HepG2 (cell line): ENCODE measurements around the gene BRCA1. TPM values are rescaled to one million over a fixed set of nuclear protein-coding genes. Genes with fewer than 3 reads are reported as not detected.

Experiments
- AGO1 ChIP-seq: fragments of 200-400 bp; formaldehyde crosslinking; IDR thresholded peaks from 2 replicates; pipeline ENCODE4 v1.6.1; 2017; ENCODE audit warnings: mild to moderate bottlenecking, low read depth, low read length, moderate library complexity; ENCODE audit not compliant: poor library complexity, severe bottlenecking
- DPF2 ChIP-seq: sonication (generic); formaldehyde crosslinking; IDR thresholded peaks from 2 replicates; pipeline ENCODE4 v1.4.0; 2020; ENCODE audit warnings: mild to moderate bottlenecking, low read depth, missing genetic modification reagents, borderline replicate concordance
- ELF3 ChIP-seq: IDR thresholded peaks from 2 replicates; pipeline ENCODE4 v1.6.1; 2016; ENCODE audit warnings: missing genetic modification reagents, missing compliant biosample characterization
- MEF2D ChIP-seq: sonication (generic); formaldehyde crosslinking; IDR thresholded peaks from 2 replicates; pipeline ENCODE4 v1.5.1; 2020; ENCODE audit warnings: mild to moderate bottlenecking, missing genetic modification reagents
- NCOR1 ChIP-seq: fragments of 200-600 bp; sonication (generic); IDR thresholded peaks from 2 replicates; pipeline ENCODE4 v1.7.0; 2017; ENCODE audit warnings: antibody characterized with exemption, low read length, borderline replicate concordance
- NFE2 ChIP-seq: sonication (generic); formaldehyde crosslinking; IDR thresholded peaks from 2 replicates; pipeline ENCODE4 v1.4.0; 2020; ENCODE audit warnings: missing genetic modification reagents
- RBM39 ChIP-seq: fragments of 200-400 bp; formaldehyde crosslinking; IDR thresholded peaks from one replicate; pipeline ENCODE4 v1.6.1; 2018; ENCODE audit warnings: antibody characterized with exemption, mild to moderate bottlenecking, low read depth, low read length; ENCODE audit not compliant: poor library complexity, severe bottlenecking
- ZNF205 ChIP-seq: IDR thresholded peaks from 2 replicates; pipeline ENCODE4 v1.6.1; 2018; ENCODE audit warnings: missing biosample characterization, missing genetic modification reagents
- ZNF468 ChIP-seq: sonication (generic); formaldehyde crosslinking; IDR thresholded peaks from 2 replicates; pipeline ENCODE4 v1.8.0; 2022; ENCODE audit warnings: mild to moderate bottlenecking, moderate library complexity, missing genetic modification reagents
- ZNF557 ChIP-seq: sonication (generic); formaldehyde crosslinking; IDR thresholded peaks from 2 replicates; pipeline ENCODE4 v1.4.0; 2020; ENCODE audit warnings: missing genetic modification reagents
- ZNF737 ChIP-seq: sonication (generic); formaldehyde crosslinking; IDR thresholded peaks from 2 replicates; pipeline ENCODE4 v1.5.0; 2020; ENCODE audit warnings: missing genetic modification reagents, mild to moderate bottlenecking, borderline replicate concordance
- ZSCAN21 ChIP-seq: sonication (generic); formaldehyde crosslinking; IDR thresholded peaks from 2 replicates; pipeline ENCODE4 v1.8.0; 2022; ENCODE audit warnings: mild to moderate bottlenecking, missing genetic modification reagents, moderate library complexity, borderline replicate concordance
- polyA plus RNA-seq, 8 experiments: library from polyadenylated mRNA; depleted of rRNA in 3 of 8; stranded (reverse) in 7 of 8; unstranded in 1 of 8; fragments of >200 nt; fragmentation: Illumina TruSeq in 4 of 8; extraction: Trizol in 4 of 8; gene quantifications; 2 replicates each; pipeline versions ENCODE4 v1.2.1 to v1.2.3, GENCODE V29; 2011 to 2016; ENCODE audit warnings: low read depth in 4 of 8, missing spikeins in 1 of 8, mixed read lengths in 1 of 8; ENCODE audit not compliant: insufficient read depth in 1 of 8
- total RNA-seq, 5 experiments: library from RNA; depleted of rRNA; stranded (reverse); fragments of >200 nt; fragmentation: Illumina TruSeq; extraction: Trizol; gene quantifications; 2 replicates each; pipeline ENCODE4 v1.2.3, GENCODE V29; 2016; ENCODE audit warnings: low read depth in 1 of 5
- TF ChIP-seq, protein P1 (sequence below): sonication (generic); formaldehyde crosslinking; IDR thresholded peaks from 2 replicates; pipeline ENCODE4 v1.5.1; 2020; ENCODE audit warnings: mild to moderate bottlenecking, missing genetic modification reagents, borderline replicate concordance
- TF ChIP-seq, protein P2 (sequence below): sonication (generic); formaldehyde crosslinking; IDR thresholded peaks from 2 replicates; pipeline ENCODE4 v1.4.0; 2020; ENCODE audit warnings: missing genetic modification reagents
- TF ChIP-seq, protein P3 (sequence below): IDR thresholded peaks from 2 replicates; pipeline ENCODE4 v1.6.1; 2016; ENCODE audit warnings: missing genetic modification reagents, missing compliant biosample characterization
- TF ChIP-seq, protein P4 (sequence below): IDR thresholded peaks from 2 replicates; pipeline ENCODE4 v1.6.1; 2018; ENCODE audit warnings: missing genetic modification reagents, mild to moderate bottlenecking, missing compliant biosample characterization
- TF ChIP-seq, protein P5 (sequence below): sonication (generic); formaldehyde crosslinking; IDR thresholded peaks from 2 replicates; pipeline ENCODE4 v1.4.0; 2020; ENCODE audit warnings: missing genetic modification reagents

Gene BRCA1
- total and polyA plus RNA-seq, 2 of the 13 experiments (the other 11 are each of a cell fraction or from before 2014, with no cell fraction given), result 13.3 to 37.5 TPM

DNA sequence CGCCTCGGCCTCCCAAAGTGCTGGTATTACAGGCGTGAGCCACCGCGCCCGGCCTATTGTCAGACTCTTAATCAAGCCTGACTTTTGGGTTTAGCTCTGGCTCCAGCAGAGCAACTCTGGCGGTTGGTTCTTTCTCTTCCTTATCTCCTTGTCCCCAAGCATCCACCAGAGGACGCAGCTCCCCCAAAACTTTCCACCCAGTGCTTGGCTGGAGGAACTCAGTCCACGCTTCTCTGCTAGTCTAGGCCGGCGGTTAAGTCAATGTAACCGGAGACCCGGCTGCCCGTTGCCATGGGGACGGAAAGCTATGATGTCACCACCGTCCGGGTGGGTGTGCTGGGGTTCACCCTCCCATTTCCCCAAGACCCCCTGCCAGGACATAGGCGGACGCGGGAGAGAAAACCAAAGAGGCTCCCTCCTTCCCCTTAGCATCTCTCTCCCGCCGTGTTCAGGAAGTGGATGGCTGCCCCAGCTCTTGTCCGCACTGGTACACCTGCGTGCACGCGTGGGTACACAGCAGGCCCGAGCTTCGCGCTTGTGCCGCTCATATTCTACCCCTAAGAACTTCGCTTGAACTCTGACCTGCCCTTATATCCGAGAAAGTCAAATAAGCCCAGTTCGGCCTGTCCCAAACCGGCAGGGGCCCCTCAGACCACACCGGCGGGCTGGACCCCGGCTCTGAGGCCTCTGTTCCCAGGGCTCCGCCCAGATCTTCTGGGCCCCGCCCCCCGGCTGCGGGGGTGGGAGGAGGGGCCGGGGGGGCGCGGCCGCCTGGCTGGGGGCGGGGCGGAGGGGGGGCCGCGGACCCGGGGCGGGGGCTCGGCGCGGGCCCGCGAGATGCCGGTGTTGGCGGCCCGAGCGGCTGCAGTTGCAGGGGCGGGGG is 100.5 kb downstream of the BRCA1 start, which contains the start of gene RND2 (continued):
- TF ChIP-seq, protein P1, sequence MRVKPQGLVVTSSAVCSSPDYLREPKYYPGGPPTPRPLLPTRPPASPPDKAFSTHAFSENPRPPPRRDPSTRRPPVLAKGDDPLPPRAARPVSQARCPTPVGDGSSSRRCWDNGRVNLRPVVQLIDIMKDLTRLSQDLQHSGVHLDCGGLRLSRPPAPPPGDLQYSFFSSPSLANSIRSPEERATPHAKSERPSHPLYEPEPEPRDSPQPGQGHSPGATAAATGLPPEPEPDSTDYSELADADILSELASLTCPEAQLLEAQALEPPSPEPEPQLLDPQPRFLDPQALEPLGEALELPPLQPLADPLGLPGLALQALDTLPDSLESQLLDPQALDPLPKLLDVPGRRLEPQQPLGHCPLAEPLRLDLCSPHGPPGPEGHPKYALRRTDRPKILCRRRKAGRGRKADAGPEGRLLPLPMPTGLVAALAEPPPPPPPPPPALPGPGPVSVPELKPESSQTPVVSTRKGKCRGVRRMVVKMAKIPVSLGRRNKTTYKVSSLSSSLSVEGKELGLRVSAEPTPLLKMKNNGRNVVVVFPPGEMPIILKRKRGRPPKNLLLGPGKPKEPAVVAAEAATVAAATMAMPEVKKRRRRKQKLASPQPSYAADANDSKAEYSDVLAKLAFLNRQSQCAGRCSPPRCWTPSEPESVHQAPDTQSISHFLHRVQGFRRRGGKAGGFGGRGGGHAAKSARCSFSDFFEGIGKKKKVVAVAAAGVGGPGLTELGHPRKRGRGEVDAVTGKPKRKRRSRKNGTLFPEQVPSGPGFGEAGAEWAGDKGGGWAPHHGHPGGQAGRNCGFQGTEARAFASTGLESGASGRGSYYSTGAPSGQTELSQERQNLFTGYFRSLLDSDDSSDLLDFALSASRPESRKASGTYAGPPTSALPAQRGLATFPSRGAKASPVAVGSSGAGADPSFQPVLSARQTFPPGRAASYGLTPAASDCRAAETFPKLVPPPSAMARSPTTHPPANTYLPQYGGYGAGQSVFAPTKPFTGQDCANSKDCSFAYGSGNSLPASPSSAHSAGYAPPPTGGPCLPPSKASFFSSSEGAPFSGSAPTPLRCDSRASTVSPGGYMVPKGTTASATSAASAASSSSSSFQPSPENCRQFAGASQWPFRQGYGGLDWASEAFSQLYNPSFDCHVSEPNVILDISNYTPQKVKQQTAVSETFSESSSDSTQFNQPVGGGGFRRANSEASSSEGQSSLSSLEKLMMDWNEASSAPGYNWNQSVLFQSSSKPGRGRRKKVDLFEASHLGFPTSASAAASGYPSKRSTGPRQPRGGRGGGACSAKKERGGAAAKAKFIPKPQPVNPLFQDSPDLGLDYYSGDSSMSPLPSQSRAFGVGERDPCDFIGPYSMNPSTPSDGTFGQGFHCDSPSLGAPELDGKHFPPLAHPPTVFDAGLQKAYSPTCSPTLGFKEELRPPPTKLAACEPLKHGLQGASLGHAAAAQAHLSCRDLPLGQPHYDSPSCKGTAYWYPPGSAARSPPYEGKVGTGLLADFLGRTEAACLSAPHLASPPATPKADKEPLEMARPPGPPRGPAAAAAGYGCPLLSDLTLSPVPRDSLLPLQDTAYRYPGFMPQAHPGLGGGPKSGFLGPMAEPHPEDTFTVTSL (CRISPR knock-in tag), result 0 out of 2 replicates have a peak, but pooled peaks have one; percentile 47
- TF ChIP-seq AGO1, result no peak
- TF ChIP-seq, protein P2, sequence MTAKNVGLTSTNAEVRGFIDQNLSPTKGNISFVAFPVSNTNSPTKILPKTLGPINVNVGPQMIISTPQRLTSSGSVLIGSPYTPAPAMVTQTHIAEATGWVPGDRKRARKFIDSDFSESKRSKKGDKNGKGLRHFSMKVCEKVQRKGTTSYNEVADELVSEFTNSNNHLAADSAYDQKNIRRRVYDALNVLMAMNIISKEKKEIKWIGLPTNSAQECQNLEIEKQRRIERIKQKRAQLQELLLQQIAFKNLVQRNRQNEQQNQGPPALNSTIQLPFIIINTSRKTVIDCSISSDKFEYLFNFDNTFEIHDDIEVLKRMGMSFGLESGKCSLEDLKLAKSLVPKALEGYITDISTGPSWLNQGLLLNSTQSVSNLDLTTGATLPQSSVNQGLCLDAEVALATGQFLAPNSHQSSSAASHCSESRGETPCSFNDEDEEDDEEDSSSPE (CRISPR knock-in tag), result no peak
- TF ChIP-seq NCOR1, result no peak
- TF ChIP-seq RBM39, result peak; percentile 83
- TF ChIP-seq, protein P3, sequence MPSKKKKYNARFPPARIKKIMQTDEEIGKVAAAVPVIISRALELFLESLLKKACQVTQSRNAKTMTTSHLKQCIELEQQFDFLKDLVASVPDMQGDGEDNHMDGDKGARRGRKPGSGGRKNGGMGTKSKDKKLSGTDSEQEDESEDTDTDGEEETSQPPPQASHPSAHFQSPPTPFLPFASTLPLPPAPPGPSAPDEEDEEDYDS (CRISPR knock-in tag), result peak; percentile 47; the same call in 1 of the 2 replicates
- peak; percentile 69; the same call in 1 of the 2 replicates for TF ChIP-seq ZNF205 (CRISPR knock-in tag)
- peak; percentile 74 for TF ChIP-seq ELF3 (CRISPR knock-in tag)
- 0 out of 2 replicates have a peak, but pooled peaks have one; percentile 53 for TF ChIP-seq ZNF468 (CRISPR knock-in tag)
- TF ChIP-seq, protein P4, sequence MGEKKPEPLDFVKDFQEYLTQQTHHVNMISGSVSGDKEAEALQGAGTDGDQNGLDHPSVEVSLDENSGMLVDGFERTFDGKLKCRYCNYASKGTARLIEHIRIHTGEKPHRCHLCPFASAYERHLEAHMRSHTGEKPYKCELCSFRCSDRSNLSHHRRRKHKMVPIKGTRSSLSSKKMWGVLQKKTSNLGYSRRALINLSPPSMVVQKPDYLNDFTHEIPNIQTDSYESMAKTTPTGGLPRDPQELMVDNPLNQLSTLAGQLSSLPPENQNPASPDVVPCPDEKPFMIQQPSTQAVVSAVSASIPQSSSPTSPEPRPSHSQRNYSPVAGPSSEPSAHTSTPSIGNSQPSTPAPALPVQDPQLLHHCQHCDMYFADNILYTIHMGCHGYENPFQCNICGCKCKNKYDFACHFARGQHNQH (CRISPR knock-in tag), result peak; percentile 79
- TF ChIP-seq, protein P5, sequence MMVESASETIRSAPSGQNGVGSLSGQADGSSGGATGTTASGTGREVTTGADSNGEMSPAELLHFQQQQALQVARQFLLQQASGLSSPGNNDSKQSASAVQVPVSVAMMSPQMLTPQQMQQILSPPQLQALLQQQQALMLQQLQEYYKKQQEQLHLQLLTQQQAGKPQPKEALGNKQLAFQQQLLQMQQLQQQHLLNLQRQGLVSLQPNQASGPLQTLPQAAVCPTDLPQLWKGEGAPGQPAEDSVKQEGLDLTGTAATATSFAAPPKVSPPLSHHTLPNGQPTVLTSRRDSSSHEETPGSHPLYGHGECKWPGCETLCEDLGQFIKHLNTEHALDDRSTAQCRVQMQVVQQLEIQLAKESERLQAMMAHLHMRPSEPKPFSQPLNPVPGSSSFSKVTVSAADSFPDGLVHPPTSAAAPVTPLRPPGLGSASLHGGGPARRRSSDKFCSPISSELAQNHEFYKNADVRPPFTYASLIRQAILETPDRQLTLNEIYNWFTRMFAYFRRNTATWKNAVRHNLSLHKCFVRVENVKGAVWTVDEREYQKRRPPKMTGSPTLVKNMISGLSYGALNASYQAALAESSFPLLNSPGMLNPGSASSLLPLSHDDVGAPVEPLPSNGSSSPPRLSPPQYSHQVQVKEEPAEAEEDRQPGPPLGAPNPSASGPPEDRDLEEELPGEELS, result peak; percentile 52
- no peak for TF ChIP-seq DPF2 (CRISPR knock-in tag)
- TF ChIP-seq ZNF557, result no peak
- TF ChIP-seq ZNF737, result no peak
- TF ChIP-seq NFE2, result no peak
- 0 out of 2 replicates have a peak, but pooled peaks have one; percentile 41 for TF ChIP-seq MEF2D
- peak; percentile 100 for TF ChIP-seq ZSCAN21 (CRISPR knock-in tag)
